GM12892 (cell line): Measurements from ENCODE around the gene PTMS.

ENCODE experiments used
- DNase-seq: peaks from one replicate; pipeline ENCODE4 v3.0.0; 2011; ENCODE audit not compliant: insufficient read length
- FAIRE-seq: peaks from 2 replicates; lab custom pipeline; 2011; peaks lifted over from hg19 to GRCh38; lab: Jason Lieb, UNC
- POLR2A ChIP-seq: IDR thresholded peaks from 2 replicates; pipeline ENCODE4 v1.6.1; 2011; ENCODE audit warnings: low read depth, low read length, control low read depth
- POLR2AphosphoS5 ChIP-seq: IDR thresholded peaks from 2 replicates; pipeline ENCODE4 v1.6.1; 2011; ENCODE audit warnings: low read depth, low read length, control low read depth
- TAF1 ChIP-seq: IDR thresholded peaks from 2 replicates; pipeline ENCODE4 v1.6.1; 2011; ENCODE audit warnings: low read depth, mild to moderate bottlenecking, control low read depth, low read length, borderline replicate concordance

PTMS gene

GRCh38 chr12:6809056-6809455, 42.9 kb downstream of the PTMS start:
- no peak for FAIRE-seq
- DNase-seq = no peak
- TF ChIP-seq TAF1 (no peak), POLR2AphosphoS5 (no peak), POLR2A (no peak)

DNA sequence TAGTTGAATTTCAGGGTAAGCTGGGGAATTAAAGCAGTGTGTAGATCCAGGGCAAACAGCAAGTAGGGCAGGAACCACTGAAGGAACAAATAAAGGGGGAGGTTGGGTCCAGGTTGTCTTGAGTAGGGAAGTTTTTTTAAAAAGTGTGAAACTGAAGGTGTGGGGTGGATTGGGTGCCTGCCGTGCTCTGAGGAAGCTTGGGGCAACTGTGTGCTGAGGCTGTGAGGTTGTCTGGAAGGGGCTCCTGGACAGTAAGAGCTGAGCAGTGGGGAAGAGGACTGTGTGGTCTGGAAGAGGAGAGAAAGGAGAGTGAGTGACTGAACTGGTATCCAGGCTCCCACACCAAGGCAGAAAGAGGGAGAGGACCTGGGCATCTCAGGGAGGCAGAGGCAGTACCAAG, 44.6 kb downstream of the PTMS start:
- TF ChIP-seq TAF1 (no peak), POLR2A (no peak), POLR2AphosphoS5 (no peak)
- no peak for FAIRE-seq

GRCh38 chr12:6813363-6813762, 47.2 kb downstream of the PTMS start:
- FAIRE-seq (no peak), DNase-seq (no peak)
- TF ChIP-seq POLR2A = no peak
- TF ChIP-seq TAF1 = no peak
- TF ChIP-seq POLR2AphosphoS5 = no peak

More for the DNA sequence above, 44.6 kb downstream of the PTMS start:
- DNase-seq = no peak

DNA sequence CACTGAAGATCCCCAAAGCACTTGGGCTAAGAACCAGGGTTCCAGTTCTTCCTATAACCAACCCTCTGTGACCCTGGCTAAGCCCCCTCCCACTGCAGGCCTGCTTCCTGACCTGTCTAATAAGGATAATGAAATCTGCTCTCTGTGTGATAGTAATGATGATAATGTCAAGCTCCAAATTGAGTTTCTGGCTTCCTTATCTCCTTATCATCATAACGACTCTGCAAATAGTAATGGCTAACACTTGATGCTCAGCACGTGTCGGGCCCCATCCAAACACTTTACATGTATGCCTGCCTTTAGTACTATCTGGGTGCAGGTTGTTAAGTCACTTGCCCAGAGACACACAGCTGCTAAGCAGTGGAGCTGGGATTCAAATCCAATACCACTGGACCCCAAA, 50.4 kb downstream of the PTMS start:
- no peak for FAIRE-seq
- DNase-seq = no peak
- TF ChIP-seq POLR2A (no peak), TAF1 (no peak), POLR2AphosphoS5 (no peak)

DNA sequence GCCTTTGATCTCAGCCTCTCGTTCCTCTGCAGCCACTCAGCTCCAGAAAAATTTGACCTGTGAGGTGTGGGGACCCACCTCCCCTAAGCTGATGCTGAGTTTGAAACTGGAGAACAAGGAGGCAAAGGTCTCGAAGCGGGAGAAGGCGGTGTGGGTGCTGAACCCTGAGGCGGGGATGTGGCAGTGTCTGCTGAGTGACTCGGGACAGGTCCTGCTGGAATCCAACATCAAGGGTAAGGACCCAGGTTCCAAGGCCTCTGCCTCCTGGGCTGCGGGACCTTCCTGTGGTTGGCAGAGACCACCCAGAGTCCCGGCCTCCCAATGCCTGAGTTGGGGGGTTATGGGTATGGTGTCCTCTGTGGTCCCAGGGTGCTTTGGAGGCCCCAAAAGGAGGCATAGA, 50.9 kb downstream of the PTMS start:
- FAIRE-seq = no peak

GRCh38 chr12:6817662-6818157, 51.5 kb downstream of the PTMS start:
- FAIRE-seq (no peak), DNase-seq (no peak)
- no peak for TF ChIP-seq POLR2A
- no peak for TF ChIP-seq TAF1
- no peak for TF ChIP-seq POLR2AphosphoS5

More for the DNA sequence above, 50.9 kb downstream of the PTMS start:
- DNase-seq = no peak
- TF ChIP-seq POLR2A = no peak
- no peak for TF ChIP-seq TAF1
- no peak for TF ChIP-seq POLR2AphosphoS5

DNA sequence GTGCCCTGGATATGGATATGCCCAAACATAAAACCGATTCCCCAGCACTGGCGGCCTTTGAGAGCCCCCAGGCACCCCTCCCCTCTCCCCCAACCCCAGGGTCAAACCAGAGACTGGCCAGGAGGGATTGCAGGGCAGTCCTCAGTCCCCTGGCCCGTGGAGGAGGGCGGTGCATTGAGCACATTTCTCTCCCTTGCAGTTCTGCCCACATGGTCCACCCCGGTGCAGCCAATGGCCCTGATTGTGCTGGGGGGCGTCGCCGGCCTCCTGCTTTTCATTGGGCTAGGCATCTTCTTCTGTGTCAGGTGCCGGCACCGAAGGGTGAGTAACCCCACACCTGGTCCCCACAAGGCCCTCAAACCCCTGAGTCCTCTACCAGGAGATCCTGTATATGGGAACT, 52.1 kb downstream of the PTMS start:
- no peak for TF ChIP-seq POLR2AphosphoS5
- TF ChIP-seq POLR2A = no peak
- TF ChIP-seq TAF1 = no peak
- DNase-seq = no peak
- no peak for FAIRE-seq

DNA sequence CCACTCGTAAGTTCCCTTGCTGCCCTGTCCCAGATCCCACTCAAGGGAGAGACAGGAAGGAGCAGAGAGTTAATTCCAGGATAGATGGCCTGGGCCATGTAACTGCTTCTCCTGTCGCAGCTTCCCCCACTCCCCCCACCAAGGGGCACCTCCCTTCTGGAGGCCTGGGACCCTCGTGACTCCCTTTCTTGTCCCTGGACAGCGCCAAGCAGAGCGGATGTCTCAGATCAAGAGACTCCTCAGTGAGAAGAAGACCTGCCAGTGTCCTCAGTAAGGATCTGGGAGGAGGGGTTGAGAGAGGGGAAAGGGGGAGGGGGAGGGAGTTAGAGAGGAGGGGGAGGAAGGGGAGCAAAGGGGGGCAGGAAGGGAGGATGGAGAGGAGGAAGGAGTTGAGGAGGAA, 52.5 kb downstream of the PTMS start:
- TF ChIP-seq TAF1 = no peak
- no peak for TF ChIP-seq POLR2AphosphoS5
- no peak for TF ChIP-seq POLR2A
- no peak for DNase-seq

GRCh38 chr12:6819106-6820030, 53.2 kb downstream of the PTMS start:
- DNase-seq (no peak), FAIRE-seq (no peak)
- TF ChIP-seq POLR2A (no peak), POLR2AphosphoS5 (no peak), TAF1 (no peak)

More for the DNA sequence above, 52.5 kb downstream of the PTMS start:
- FAIRE-seq = no peak

DNA sequence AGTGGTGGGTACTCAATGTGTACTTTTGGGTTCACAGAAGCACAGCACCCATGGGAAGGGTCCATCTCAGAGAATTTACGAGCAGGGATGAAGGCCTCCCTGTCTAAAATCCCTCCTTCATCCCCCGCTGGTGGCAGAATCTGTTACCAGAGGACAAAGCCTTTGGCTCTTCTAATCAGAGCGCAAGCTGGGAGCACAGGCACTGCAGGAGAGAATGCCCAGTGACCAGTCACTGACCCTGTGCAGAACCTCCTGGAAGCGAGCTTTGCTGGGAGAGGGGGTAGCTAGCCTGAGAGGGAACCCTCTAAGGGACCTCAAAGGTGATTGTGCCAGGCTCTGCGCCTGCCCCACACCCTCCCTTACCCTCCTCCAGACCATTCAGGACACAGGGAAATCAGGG, 54.0 kb downstream of the PTMS start:
- TF ChIP-seq POLR2AphosphoS5 (no peak), TAF1 (no peak), POLR2A (no peak)
- DNase-seq (no peak), FAIRE-seq (no peak)
